GM10266 (cell line): ENCODE data around the gene LRRN4.
"Not testable (repeated sequence)": the region's sequence is repeated elsewhere in the genome, so short reads cannot be mapped to it uniquely, and the experiment has no call there.

Source experiments
- DNase-seq: peaks from one replicate; pipeline ENCODE4 v3.0.0; 2012; ENCODE audit errors: extremely low spot score
- CTCF ChIP-seq: IDR thresholded peaks from 2 replicates; pipeline ENCODE4 v1.5.1; 2012; ENCODE audit warnings: mild to moderate bottlenecking, low read depth; ENCODE audit not compliant: control insufficient read depth, insufficient read depth; ENCODE audit errors: missing control alignments

Gene LRRN4

DNA sequence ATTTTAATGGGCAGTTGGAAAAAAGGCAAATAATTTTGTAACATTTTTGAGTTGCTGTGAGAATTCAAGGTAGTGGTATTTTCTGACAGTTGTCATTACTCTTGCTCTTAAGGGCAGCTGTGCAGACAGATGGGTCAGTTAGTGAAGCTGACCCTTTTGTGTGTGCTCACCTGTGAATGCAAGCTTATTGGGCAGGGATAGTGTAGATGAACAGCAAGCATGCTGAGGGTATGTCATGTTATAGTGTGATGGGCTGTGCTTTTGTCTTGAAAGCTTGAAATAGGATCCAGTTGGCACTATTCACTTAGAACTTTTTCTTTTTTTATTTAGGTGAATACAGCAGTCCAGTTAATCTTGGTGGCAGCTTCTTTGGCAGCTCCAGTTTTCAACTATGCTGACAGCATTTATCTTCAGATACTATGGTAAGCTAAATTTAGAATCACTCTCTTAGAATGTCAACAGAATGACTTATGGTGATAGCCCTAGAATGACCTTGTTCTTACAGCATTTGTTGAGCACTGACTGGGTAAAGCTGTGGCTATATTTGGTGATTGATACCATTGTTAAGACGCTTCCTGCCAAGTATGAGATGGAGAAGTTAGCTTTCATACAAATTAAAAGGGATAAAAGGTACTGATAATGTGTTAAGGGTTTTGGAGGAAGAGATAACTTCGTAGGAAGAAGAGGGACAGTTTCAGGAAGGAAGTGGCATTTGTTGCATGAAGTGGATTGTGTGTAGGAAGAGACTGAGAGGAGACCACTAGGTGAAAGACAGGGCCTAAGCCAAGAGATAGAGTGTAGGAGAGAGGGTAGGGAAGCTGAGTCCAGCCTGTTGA, 19.5 kb downstream of the LRRN4 start:
- TF ChIP-seq CTCF, result no peak
- no peak for DNase-seq

GRCh38 chr20:6032907-6033306, 21.0 kb downstream of the LRRN4 start:
- DNase-seq, result not testable (repeated sequence)

DNA sequence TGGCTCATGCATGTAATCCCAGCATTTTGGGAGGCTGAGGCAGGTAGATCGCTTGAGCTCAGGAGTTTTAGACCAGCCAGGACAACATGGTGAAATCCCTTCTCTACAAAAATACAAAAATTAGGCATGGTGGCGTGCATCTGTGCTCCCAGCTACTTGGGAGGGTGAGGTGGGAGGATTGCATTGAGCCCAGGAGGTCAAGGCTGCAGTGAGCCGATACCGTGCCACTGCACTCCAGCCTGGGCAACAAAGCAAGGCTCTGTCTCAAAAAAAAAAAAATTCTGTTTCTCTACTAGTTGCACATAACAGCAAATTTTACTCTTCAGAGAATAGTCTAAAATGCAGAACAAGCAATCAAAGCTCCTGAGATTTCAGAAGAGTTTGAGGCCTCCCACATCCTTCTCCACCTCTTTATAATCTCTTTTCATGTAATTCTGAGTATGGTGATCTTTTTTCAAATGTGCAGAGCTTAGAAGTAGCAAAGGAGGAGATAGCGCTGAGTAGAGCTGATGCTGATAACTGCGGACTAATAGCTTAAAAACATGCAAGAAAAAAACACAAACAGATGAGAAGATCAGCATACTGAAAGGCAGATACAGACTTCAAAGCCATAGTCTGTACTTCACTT, 23.3 kb downstream of the LRRN4 start:
- no peak for TF ChIP-seq CTCF

DNA sequence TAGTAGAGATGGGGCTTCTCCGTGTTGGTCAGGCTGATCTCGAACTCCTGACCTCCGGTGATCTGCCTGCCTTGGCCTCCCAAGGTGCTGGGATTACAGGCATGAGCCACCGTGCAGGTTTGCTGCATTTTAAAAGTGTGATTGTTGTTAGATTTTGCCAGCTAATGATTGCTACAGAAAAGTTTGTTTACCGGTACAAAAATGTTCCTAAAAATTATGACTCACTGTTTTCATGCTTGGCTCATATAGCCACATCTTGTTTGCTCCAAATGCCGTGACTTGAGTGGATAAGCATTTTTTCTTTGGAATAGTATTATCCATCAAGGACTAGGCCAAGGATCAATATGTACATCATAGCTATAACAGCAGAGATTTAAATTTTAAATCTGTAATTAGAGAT, 24.3 kb downstream of the LRRN4 start:
- no peak for DNase-seq
- no peak for TF ChIP-seq CTCF

More for the DNA sequence above, 23.3 kb downstream of the LRRN4 start:
- no peak for DNase-seq

- DNase-seq, result no peak
- no peak for TF ChIP-seq CTCF
These were observed 25.0 kb downstream of the LRRN4 start for GRCh38 chr20:6028818-6029217.

- TF ChIP-seq CTCF, result no peak
- DNase-seq, result no peak
These were observed 27.8 kb downstream of the LRRN4 start for GRCh38 chr20:6026051-6026450.

DNA sequence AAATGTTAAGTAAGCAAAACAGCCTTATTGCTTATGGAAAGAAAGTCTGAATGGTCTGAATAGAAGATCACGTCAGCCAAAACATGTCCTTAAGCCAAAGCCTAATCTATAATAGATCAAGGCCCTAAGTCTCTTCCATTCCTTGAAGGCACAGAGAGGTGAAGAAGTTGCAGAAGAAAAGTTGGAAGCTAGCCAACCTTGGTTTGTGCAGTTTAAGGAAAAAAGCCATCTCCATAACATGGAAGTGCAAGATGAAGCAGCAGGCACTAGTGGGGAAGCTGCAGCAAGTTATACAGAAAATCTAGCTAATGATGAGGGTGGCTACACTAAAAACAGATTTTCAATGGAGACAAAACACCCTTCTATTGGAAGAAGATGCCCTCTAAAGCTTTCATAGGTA, 29.1 kb downstream of the LRRN4 start:
- no peak for DNase-seq
- TF ChIP-seq CTCF, result no peak

GRCh38 chr20:6017880-6018279, 36.0 kb downstream of the LRRN4 start:
- no peak for DNase-seq

More at GRCh38 chr20:6017880-6018279, 36.0 kb downstream of the LRRN4 start:
- TF ChIP-seq CTCF, result no peak
